Measurements from ENCODE around the gene NAA16.

NAA16 gene

DNA sequence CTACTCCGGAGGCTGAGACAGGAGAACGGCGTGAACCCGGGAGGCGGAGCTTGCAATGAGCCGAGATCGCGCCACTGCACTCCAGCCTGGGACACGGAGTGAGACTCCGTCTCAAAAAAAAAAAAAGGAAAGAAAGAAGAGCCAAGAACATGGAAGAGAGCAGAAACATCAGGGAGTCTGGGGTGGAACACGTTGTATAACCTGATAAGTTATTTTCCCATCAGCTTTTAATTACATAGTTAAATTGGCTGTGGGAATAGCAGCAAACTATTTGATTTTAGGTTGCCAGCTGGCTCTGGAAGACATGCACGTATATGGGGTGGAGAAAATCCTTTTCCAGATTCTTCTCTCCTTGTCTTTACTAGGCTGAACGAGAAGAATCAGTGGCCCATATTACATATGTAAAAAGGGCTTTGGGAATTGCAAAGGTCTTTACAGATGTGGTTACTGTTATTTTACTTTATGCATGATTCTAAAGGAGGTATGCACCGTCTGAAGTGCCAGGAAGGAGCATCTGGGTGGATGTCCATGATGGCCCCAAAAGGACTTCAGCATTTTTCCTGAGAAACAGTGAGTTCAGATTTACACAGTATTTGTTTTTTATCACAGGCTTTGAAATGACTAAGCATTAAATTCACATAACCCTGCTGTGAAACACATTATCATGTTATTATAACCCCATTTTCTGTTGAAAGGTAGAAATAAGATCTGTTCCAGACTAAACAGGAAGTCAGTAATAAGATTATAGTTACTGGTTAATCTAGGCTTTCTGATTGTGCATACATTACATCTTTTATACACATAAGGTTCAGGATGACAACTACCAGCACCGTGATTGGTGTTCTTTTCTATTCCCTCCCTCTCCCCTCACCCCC is 4.6 kb upstream of the NAA16 start:
- Histone ChIP-seq H3K9me3 (ENCODE audit: control insufficient read depth, low read length) (no peaks in the 10 kb centered on the region), H3K4me1 (ENCODE audit: control insufficient read depth, insufficient read depth, low read length) (no peaks in the 10 kb centered on the region), H3K36me3 (ENCODE audit: control insufficient read depth, insufficient read depth, low read length, severe bottlenecking) (no peaks in the 10 kb centered on the region), H3K27me3 (replicated peaks; ENCODE audit: control insufficient read depth, insufficient read depth, low read length) (no peaks in the 10 kb centered on the region), H3K9ac (ENCODE audit: low read length) (no peak overlapping the region), H3K4me3 (ENCODE audit: low read length) (no peak overlapping the region)
- DNase-seq (ENCODE audit: low read depth), result no peak

DNA sequence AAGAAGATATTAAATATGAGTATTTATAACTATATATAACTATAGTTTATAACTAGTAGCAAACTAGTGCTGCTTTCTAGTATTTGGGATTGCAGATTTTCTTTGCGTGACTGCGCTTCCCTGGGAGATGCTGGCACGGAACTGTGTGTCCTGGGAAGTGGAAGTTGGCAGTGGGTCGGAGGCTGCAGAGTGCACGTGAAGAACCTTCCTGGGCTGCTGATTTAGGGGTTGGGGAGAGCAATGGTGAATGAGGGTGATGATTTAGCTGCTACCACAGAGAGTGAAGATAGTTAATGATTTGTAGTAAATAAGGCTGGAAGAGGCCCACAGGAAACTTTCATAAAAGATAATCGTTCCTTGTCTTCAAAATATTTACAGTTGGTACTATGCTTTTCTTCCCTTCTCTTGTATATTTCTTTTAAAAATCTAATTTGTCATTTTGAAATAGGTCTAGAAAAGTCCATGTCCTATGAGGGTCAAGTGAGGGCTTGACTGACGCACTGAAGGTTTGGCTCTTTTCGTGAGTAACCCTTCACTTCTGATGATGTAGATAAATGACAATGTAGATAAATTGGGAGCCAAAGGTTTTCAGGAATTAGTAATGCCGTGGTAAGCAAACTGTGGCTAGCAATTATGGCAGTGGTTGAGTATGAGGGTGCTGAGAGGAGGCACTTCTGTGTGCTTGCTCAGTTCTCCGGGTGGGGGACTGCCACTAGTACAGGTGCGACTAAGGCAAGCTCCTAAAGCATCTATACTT is 3.0 kb upstream of the NAA16 start:
- H3K9me3 ChIP-seq (ENCODE audit: control insufficient read depth, low read length), result no peaks in the 10 kb centered on the region
- H3K4me1 ChIP-seq (ENCODE audit: control insufficient read depth, insufficient read depth, low read length), result peaks cover 4% of the 10 kb centered on the region
- DNase-seq (ENCODE audit: low read depth), result no peak
- H3K9ac ChIP-seq (ENCODE audit: low read length), result no peak overlapping the region
- no peaks in the 10 kb centered on the region for H3K27me3 ChIP-seq (replicated peaks; ENCODE audit: control insufficient read depth, insufficient read depth, low read length)
- H3K4me3 ChIP-seq (ENCODE audit: low read length), result no peak overlapping the region
- no peaks in the 10 kb centered on the region for H3K36me3 ChIP-seq (ENCODE audit: control insufficient read depth, insufficient read depth, low read length, severe bottlenecking)

DNA sequence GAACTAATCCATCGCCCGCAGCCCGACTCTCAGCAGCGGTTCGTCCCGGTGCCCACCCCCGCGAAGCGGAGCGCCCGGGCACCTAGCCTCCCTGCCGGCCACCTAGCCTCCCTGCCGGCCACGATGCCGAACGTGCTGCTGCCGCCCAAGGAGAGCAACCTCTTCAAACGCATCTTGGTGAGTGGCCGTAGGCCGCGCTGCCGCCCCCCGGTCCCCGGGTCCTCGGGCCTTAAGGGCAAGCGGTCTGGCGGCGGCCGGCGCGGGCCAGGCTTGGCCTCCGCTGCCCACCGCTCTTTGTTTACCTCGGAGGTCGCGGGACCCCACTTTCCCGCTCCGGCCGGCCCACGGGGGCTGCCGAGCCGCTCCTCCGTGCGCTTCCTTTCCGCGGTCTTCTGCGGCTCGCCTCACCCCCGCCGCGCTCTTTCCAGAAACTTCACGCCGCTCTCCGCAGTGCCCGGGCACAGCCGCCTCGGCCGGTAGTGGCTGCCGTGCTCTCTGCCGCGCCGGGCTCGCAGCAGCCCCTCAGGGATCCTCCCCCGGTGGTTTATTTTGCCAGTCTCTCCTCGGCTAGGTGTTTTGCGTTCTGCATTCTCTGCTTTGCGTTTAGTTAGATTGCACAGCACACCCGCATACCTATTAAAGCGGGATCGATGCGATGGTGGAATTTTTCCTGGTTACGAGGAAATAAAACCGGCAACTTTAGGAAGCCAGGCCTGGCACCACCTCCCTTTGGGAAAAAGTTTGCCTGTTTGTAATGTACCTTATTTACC is 524 bp downstream of the NAA16 start:
- Histone ChIP-seq H3K36me3 (ENCODE audit: control insufficient read depth, insufficient read depth, low read length, severe bottlenecking) (no peaks in the 10 kb centered on the region), H3K9me3 (ENCODE audit: control insufficient read depth, low read length) (no peaks in the 10 kb centered on the region), H3K4me3 (ENCODE audit: low read length) (peak overlapping the region; percentile 96), H3K4me1 (ENCODE audit: control insufficient read depth, insufficient read depth, low read length) (peaks cover 24% of the 10 kb centered on the region), H3K27me3 (replicated peaks; ENCODE audit: control insufficient read depth, insufficient read depth, low read length) (no peaks in the 10 kb centered on the region), H3K9ac (ENCODE audit: low read length) (peak overlapping the region; percentile 94)
- DNase-seq (ENCODE audit: low read depth), result peak; percentile 78

DNA sequence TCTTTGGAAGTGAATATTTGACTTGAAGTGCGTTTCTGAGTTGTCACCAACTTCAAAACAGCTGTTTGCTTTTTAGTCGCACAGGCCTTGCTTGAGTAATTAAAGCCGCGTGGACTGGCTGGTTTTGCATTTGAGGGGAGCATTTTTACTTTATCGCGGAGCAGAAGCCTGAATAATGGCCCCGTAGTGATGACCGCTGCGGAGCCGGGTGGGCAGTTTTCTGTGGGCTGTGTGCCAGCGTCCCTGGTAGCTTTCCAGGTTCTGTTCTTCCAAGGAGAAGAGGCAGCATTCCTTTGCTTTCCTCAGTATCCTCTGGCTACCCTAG is 1.1 kb downstream of the NAA16 start:
- Histone ChIP-seq H3K4me1 (ENCODE audit: control insufficient read depth, insufficient read depth, low read length) (peaks cover 24% of the 10 kb centered on the region), H3K4me3 (ENCODE audit: low read length) (peak overlapping the region; percentile 96), H3K27me3 (replicated peaks; ENCODE audit: control insufficient read depth, insufficient read depth, low read length) (no peaks in the 10 kb centered on the region), H3K36me3 (ENCODE audit: control insufficient read depth, insufficient read depth, low read length, severe bottlenecking) (no peaks in the 10 kb centered on the region), H3K9ac (ENCODE audit: low read length) (peak overlapping the region; percentile 94), H3K9me3 (ENCODE audit: control insufficient read depth, low read length) (no peaks in the 10 kb centered on the region)
- DNase-seq (ENCODE audit: low read depth), result peak; percentile 76

DNA sequence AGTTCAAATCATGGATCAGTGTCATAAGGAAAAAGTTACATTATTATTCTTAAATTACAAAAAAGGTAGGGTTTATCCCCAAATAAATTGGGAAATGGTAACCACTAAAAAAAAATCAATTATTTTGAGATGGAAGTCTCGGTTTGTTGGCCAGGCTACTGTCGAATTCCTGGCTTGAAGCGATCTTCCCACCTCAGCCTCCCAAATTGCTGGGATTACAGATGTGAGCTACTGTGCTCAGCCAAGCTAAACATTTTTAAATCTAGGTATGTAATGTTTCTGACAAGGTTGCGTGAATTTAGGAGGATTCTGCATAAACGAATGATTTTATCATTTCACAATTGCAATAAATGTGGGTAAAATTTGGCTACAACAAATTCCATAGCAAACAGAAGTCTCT is 2.0 kb downstream of the NAA16 start:
- H3K27me3 ChIP-seq (replicated peaks; ENCODE audit: control insufficient read depth, insufficient read depth, low read length), result no peaks in the 10 kb centered on the region
- peak overlapping the region; percentile 96 for H3K4me3 ChIP-seq (ENCODE audit: low read length)
- H3K4me1 ChIP-seq (ENCODE audit: control insufficient read depth, insufficient read depth, low read length), result peaks cover 28% of the 10 kb centered on the region
- peak overlapping the region; percentile 94 for H3K9ac ChIP-seq (ENCODE audit: low read length)
- no peaks in the 10 kb centered on the region for H3K36me3 ChIP-seq (ENCODE audit: control insufficient read depth, insufficient read depth, low read length, severe bottlenecking)
- no peak for DNase-seq (ENCODE audit: low read depth)
- no peaks in the 10 kb centered on the region for H3K9me3 ChIP-seq (ENCODE audit: control insufficient read depth, low read length)

DNA sequence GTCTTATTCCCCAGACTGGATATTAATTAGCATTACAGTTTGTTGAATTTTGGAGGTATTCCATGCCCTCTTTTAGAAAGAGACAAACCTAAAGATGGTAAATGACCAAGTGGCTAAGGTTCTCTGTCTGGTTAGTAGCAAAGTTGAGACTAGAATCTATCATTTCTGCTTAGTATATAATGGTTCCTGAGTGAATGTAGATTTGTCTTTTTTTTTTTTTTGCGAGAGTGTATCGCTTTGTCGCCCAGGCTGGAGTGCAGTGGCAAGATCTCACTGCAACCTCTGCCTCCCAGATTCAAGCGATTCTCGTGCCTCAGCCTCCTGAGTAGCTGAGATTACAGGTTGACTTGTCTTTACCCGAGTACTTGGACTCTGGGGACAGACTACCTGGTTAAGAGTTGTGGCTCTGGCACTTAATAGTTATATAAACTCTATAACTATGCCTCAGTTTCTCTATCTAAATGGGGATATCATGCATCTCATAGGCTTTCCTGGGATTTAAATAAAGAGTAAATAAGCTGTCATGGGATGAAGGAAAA is 2.7 kb downstream of the NAA16 start:
- Histone ChIP-seq H3K27me3 (replicated peaks; ENCODE audit: control insufficient read depth, insufficient read depth, low read length) (no peaks in the 10 kb centered on the region), H3K4me1 (ENCODE audit: control insufficient read depth, insufficient read depth, low read length) (peaks cover 33% of the 10 kb centered on the region), H3K4me3 (ENCODE audit: low read length) (peak overlapping the region; percentile 96), H3K36me3 (ENCODE audit: control insufficient read depth, insufficient read depth, low read length, severe bottlenecking) (no peaks in the 10 kb centered on the region), H3K9me3 (ENCODE audit: control insufficient read depth, low read length) (no peaks in the 10 kb centered on the region), H3K9ac (ENCODE audit: low read length) (peak overlapping the region; percentile 94)
- no peak for DNase-seq (ENCODE audit: low read depth)

DNA sequence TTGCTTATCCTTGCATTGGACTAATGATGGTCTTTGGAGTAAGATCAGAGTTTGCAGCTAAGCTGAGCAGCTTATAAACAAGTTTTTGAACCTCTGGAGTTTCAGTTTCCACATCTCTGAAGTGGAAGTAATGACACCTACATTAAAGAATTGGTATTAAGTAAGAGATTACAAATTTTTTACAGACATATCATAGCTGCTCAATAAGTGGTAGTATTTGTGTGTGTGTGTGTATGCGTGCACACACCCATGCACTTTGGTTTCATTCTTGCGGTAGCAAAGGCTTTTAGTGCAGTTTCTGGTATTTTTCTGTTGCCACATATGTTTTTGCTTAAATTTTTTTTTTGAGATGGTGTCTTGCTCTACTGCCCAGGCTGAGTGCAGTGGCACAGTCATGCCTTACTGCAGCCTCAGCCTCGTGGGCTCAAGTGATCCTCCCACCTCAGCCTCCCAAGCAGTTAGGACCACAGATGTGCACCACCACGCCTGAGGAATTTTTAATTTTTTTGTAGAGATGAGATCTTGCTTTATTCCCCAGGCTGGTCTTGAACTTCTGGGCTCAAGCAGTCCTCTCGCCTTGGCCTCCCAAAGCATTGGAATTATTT is 4.5 kb downstream of the NAA16 start:
- Histone ChIP-seq H3K27me3 (replicated peaks; ENCODE audit: control insufficient read depth, insufficient read depth, low read length) (no peaks in the 10 kb centered on the region), H3K9me3 (ENCODE audit: control insufficient read depth, low read length) (no peaks in the 10 kb centered on the region), H3K4me3 (ENCODE audit: low read length) (peak overlapping the region; percentile 35), H3K9ac (ENCODE audit: low read length) (no peak overlapping the region), H3K36me3 (ENCODE audit: control insufficient read depth, insufficient read depth, low read length, severe bottlenecking) (peaks cover 2% of the 10 kb centered on the region), H3K4me1 (ENCODE audit: control insufficient read depth, insufficient read depth, low read length) (peaks cover 33% of the 10 kb centered on the region)
- peak; percentile 28 for DNase-seq (ENCODE audit: low read depth)

DNA sequence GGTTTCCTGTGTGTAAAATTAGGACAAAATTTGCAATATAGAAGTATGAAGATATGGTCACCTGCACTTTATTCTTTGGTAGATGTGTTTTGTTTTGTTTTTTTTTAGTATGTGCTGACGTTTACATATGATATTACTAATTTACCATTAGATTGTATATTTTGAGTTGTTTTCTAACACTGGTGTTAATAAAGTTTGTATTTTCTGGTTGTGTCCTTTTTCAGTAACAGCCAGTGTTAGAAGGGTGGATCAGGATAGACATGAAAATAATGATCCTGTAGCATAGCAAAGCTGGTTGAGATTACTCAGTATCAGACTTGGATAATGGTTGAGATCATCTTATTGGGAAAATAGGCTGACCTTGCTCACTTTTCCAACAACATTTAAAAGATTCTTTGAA is 6.2 kb downstream of the NAA16 start:
- no peak overlapping the region for H3K4me3 ChIP-seq (ENCODE audit: low read length)
- no peaks in the 10 kb centered on the region for H3K27me3 ChIP-seq (replicated peaks; ENCODE audit: control insufficient read depth, insufficient read depth, low read length)
- no peak for DNase-seq (ENCODE audit: low read depth)
- no peak overlapping the region for H3K9ac ChIP-seq (ENCODE audit: low read length)
- H3K9me3 ChIP-seq (ENCODE audit: control insufficient read depth, low read length), result no peaks in the 10 kb centered on the region
- peaks cover 33% of the 10 kb centered on the region for H3K4me1 ChIP-seq (ENCODE audit: control insufficient read depth, insufficient read depth, low read length)
- peaks cover 6% of the 10 kb centered on the region for H3K36me3 ChIP-seq (ENCODE audit: control insufficient read depth, insufficient read depth, low read length, severe bottlenecking)

DNA sequence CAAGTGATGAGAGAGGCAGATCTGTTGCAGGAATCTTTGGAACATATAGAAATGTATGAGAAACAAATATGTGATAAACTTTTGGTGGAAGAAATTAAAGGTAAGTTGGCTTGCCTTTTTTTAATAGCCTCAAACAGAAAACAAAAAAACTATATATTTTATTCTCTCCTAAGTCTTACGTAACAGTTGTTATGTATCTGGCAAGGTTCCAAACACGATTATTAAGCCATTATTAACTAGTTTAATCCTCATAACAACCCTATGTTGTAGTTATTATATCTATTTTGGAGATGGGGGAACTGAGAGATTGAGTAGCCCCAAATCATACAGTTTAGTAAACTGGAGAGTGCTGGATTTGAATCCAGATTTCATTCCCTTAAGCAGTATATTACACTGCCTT is 14.7 kb downstream of the NAA16 start:
- no peak for DNase-seq (ENCODE audit: low read depth)

DNA sequence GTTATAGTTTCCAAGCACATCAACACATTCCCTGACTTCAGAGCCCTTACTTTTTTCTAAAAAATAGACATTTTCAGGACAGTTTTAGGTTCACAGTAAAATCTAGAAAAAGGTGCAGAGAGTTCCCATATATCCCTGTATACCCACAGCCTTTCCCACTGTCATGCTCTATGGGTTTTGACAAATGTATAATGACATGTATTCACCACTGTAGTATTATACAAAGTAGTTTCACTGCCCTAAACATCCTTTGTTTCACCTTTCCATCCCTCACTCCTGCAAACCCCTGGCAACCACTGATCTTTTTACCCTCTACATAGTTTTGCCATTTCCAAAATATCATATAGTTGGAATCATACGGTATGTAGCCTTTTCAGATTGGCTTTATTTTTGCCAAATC is 15.6 kb downstream of the NAA16 start:
- Histone ChIP-seq H3K27me3 (replicated peaks; ENCODE audit: control insufficient read depth, insufficient read depth, low read length) (no peaks in the 10 kb centered on the region), H3K9ac (ENCODE audit: low read length) (no peak overlapping the region), H3K9me3 (ENCODE audit: control insufficient read depth, low read length) (no peaks in the 10 kb centered on the region), H3K36me3 (ENCODE audit: control insufficient read depth, insufficient read depth, low read length, severe bottlenecking) (peaks cover 21% of the 10 kb centered on the region), H3K4me3 (ENCODE audit: low read length) (no peak overlapping the region), H3K4me1 (ENCODE audit: control insufficient read depth, insufficient read depth, low read length) (peaks cover 13% of the 10 kb centered on the region)
- DNase-seq (ENCODE audit: low read depth), result no peak

More for the DNA sequence above, 14.7 kb downstream of the NAA16 start:
- Histone ChIP-seq H3K27me3 (replicated peaks; ENCODE audit: control insufficient read depth, insufficient read depth, low read length) (no peaks in the 10 kb centered on the region), H3K9me3 (ENCODE audit: control insufficient read depth, low read length) (no peaks in the 10 kb centered on the region), H3K9ac (ENCODE audit: low read length) (no peak overlapping the region), H3K36me3 (ENCODE audit: control insufficient read depth, insufficient read depth, low read length, severe bottlenecking) (peaks cover 23% of the 10 kb centered on the region), H3K4me3 (ENCODE audit: low read length) (no peak overlapping the region), H3K4me1 (ENCODE audit: control insufficient read depth, insufficient read depth, low read length) (peaks cover 11% of the 10 kb centered on the region)
